ENCODE measurements around the gene SPIN2A.
"Not testable (repeated sequence)": the region's sequence is repeated elsewhere in the genome, so short reads cannot be mapped to it uniquely, and the experiment has no call there.

GRCh38 chrX:57137073-57137472 is at the start of gene SPIN2A:
- not testable (repeated sequence) for TF ChIP-seq CTCF, POLR2A, EP300 (IDR thresholded peaks at IDR 0.05)
